Uterus (tissue), 4 donors: Measurements from ENCODE around the gene ZNF526. TPM values are rescaled to one million over a fixed set of nuclear protein-coding genes. Genes with fewer than 3 reads are reported as not detected.
A peak's percentile ranks its signal among the peaks of the same experiment; 100 is the strongest.

ENCODE experiments used
- DNase-seq, 2 donors: peaks; one replicate each; pipeline ENCODE4 v3.0.0-alpha.2; 2019 to 2020
- H3K27ac ChIP-seq, 2 donors: fragments of 200-600 bp; sonication (generic); 1 replicate in 1 of 2; 2 replicates in 1 of 2; pipeline ENCODE4 v1.5.1; 2016 to 2018
- H3K27me3 ChIP-seq, 2 donors: fragments of 200-600 bp; sonication (generic); one replicate each; pipeline ENCODE4 v1.5.1; 2018 to 2019; ENCODE audit warnings: control low read depth in 1 of 2
- H3K36me3 ChIP-seq, 2 donors: fragments of 200-600 bp; sonication (generic); one replicate each; pipeline ENCODE4 v1.5.1; 2019; ENCODE audit warnings: control low read depth in 1 of 2
- H3K4me1 ChIP-seq, 2 donors: fragments of 200-600 bp; sonication (generic); one replicate each; pipeline ENCODE4 v1.5.1; 2018 to 2019; ENCODE audit warnings: control low read depth in 1 of 2
- H3K4me3 ChIP-seq, 2 donors: fragments of 200-600 bp; sonication (generic); 1 replicate in 1 of 2; 2 replicates in 1 of 2; pipeline ENCODE4 v1.5.1; 2018 to 2019; ENCODE audit warnings: mild to moderate bottlenecking in 1 of 2
- H3K9me3 ChIP-seq, 2 donors: fragments of 200-600 bp; sonication (generic); one replicate each; pipeline ENCODE4 v1.5.1; 2019; ENCODE audit warnings: control low read depth in 1 of 2
- POLR2A ChIP-seq, 2 donors: fragments of 450-650 bp; IDR thresholded peaks; one replicate each; pipeline ENCODE4 v1.6.1; 2016; ENCODE audit warnings: antibody characterized with exemption in 2 of 2, mild to moderate bottlenecking in 1 of 2, moderate library complexity in 1 of 2
- intact Hi-C: fragments of 100-400 bp; cut with DNase I; formaldehyde crosslinking; loops from one replicate; pipeline ENCODE4 v1.15.1; 2023; ENCODE audit warnings: low total_unique reads
- total RNA-seq, 4 donors: library from RNA; depleted of rRNA in 3 of 4; stranded (reverse); fragments of >200 nt in 3 of 4; gene quantifications; one replicate each; pipeline versions ENCODE4 v1.1.0 to v1.2.4, GENCODE V29; 2014 to 2023
- TF ChIP-seq, protein P1 (sequence below), 4 experiments: fragments of 200-600 bp in 2 of 4; fragments of 450-650 bp in 2 of 4; sonication (generic) in 2 of 4; IDR thresholded peaks; one replicate each; pipeline ENCODE4 v1.5.1; 2016 to 2019; ENCODE audit warnings: antibody characterized with exemption in 4 of 4, mild to moderate bottlenecking in 2 of 4, moderate library complexity in 1 of 4
- donor health status: DM: yes; HTN: yes; CAD: no.

The ZNF526 gene
- total RNA-seq, 4 donors from 2014 or later: 1.0 to 20.6 (median 8.4) TPM

DNA sequence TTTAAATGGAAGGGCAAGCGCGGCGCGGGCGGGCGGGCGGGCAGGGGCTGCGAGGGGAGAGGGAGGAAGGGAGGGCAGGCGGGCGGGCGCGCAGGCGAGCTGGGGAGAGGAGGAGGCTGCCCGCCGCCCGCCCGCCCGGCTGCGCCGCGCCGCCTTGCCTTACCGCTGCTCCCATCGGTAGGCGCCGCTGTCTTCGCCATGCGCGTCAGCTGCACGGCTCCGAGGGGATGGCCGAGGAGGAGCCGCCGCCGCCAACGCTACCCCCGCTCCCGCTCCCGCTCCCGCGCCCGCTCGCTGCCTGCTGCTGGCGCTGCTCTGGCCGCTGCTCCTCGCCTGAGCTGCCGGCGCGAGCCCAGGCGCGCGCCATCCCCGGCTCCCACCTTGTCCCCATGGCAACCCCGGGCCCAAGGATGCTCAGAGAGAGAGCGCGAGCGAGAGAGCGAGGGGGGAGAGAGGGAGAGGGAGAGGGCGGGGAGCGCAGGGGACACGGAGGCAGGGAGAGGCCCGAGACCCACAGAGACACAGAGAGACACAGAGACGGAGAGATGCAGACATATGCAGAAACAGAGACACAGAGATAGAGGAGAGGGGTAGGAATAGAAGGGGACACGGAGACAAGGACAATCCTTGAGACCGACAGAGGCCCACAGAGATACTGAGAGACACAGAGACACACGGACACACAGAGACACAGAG lies 43.0 kb upstream of the ZNF526 start:
- TF ChIP-seq POLR2A (IDR thresholded peaks at IDR 0.05): no peak
- TF ChIP-seq, protein P1, sequence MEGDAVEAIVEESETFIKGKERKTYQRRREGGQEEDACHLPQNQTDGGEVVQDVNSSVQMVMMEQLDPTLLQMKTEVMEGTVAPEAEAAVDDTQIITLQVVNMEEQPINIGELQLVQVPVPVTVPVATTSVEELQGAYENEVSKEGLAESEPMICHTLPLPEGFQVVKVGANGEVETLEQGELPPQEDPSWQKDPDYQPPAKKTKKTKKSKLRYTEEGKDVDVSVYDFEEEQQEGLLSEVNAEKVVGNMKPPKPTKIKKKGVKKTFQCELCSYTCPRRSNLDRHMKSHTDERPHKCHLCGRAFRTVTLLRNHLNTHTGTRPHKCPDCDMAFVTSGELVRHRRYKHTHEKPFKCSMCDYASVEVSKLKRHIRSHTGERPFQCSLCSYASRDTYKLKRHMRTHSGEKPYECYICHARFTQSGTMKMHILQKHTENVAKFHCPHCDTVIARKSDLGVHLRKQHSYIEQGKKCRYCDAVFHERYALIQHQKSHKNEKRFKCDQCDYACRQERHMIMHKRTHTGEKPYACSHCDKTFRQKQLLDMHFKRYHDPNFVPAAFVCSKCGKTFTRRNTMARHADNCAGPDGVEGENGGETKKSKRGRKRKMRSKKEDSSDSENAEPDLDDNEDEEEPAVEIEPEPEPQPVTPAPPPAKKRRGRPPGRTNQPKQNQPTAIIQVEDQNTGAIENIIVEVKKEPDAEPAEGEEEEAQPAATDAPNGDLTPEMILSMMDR (IDR thresholded peaks at IDR 0.05): peak; percentile 14 to 61 (median 38)
- no peaks in the 10 kb centered on the region for H3K4me1 ChIP-seq
- peak overlapping the region in 1 of 2 donors; percentile 33 for H3K27ac ChIP-seq
- no peaks in the 10 kb centered on the region for H3K9me3 ChIP-seq
- DNase-seq: peak; percentile 36 to 64
- intact Hi-C loops: no loop called here
- H3K27me3 ChIP-seq: peaks cover 0 to 23% of the 10 kb centered on the region in 2 donors
- H3K36me3 ChIP-seq: no peaks in the 10 kb centered on the region
- H3K4me3 ChIP-seq: peak overlapping the region; percentile 1 to 33

DNA sequence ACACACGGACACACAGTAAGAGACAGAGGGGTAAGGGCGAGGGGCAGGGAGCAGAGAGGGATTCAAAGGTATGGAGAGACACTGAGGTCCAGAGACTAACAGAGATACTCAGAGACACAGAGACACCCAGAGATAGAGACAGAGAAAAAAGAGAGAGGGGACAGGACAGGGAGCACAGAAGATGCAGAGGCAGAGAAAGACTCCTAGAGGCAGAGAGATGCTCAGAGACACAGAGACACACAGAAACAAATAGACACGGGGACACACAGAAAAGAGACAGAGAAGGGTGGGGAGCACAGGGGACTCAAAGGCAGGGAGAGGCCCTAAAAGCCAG lies 42.5 kb upstream of the ZNF526 start:
- no peak overlapping the region for H3K4me3 ChIP-seq
- no peaks in the 10 kb centered on the region for H3K9me3 ChIP-seq
- no peak for DNase-seq
- no peak for TF ChIP-seq POLR2A (IDR thresholded peaks at IDR 0.05)
- TF ChIP-seq, protein P1 (IDR thresholded peaks at IDR 0.05): no peak
- H3K27me3 ChIP-seq: peaks cover 0 to 23% of the 10 kb centered on the region in 2 donors
- H3K4me1 ChIP-seq: no peaks in the 10 kb centered on the region
- intact Hi-C loops: no loop called here
- H3K27ac ChIP-seq: no peak overlapping the region
- H3K36me3 ChIP-seq: no peaks in the 10 kb centered on the region

DNA sequence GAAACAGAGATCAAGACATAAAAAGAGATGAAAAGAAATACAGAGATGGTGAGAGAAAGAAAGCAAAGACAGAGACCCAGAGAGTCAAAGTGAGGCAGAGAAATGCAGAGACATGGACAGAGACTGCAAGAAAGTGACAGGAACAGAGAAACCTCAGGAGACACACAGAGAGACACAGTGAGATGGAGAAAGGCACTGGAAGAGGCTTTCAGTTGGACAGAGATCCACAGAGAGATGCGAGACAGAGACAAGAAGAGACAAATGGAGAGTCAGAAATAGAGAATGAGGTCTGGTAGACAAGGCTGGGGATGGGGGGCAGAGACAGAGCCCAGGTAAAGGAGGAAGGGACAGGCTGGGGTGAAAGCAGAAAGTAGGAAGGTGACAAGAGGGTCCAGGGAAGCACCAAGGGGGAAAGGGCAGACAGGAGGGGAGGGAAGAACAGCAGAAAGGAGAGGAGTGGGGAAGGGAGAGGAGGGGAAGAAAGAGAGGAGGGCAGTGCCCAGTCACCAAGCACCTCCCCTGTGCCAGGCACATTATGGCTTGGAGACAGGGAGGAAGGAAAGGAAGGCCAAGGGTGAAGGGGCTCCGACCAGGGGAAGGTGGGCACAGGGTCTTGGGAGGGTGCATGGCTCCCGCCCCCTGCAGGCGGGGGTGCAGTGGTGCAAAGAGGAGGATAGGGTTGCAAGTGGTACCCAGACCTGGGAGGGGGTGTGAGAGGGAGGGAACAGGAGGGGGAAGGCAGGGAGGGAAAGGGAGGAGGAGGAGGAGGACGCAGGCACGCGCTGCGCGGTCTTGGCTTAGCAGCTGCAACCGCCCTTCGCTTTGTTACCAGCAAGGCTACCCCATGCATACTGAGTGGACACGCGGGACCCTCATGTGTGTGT lies 41.1 kb upstream of the ZNF526 start:
- H3K27ac ChIP-seq: no peak overlapping the region
- no peaks in the 10 kb centered on the region for H3K4me1 ChIP-seq
- peaks cover 0 to 23% of the 10 kb centered on the region in 2 donors for H3K27me3 ChIP-seq
- DNase-seq: no peak
- H3K9me3 ChIP-seq: no peaks in the 10 kb centered on the region
- no peak overlapping the region for H3K4me3 ChIP-seq
- H3K36me3 ChIP-seq: no peaks in the 10 kb centered on the region
- intact Hi-C loops: no loop called here
- no peak for TF ChIP-seq POLR2A (IDR thresholded peaks at IDR 0.05)
- TF ChIP-seq, protein P1 (IDR thresholded peaks at IDR 0.05): no peak

DNA sequence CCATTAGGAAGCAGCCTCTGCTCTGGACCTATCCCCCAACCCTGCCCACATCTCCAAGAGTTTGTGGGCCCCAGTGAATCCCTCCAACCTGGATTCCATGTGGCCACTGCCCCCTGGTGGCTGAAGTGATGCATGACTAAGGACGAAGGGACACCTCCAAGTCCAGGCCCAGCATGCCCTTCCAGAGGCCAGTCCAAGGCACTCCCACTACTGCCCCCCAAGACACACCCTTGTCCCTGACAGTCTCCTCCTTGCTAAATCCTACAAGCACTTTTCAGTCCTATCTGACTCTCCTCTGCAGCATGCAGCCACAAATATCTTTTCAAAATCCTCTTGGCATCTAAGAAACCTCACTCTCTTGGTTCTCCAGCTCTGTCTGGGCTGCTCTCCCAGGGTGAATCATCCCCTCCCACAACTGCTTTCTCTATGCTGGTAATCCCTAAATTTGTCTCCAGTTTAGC lies 35.7 kb upstream of the ZNF526 start:
- Histone ChIP-seq H3K27me3 (peaks cover 0 to 13% of the 10 kb centered on the region in 2 donors), H3K27ac (no peak overlapping the region), H3K9me3 (no peaks in the 10 kb centered on the region), H3K4me3 (no peak overlapping the region), H3K4me1 (no peaks in the 10 kb centered on the region), H3K36me3 (no peaks in the 10 kb centered on the region)
- intact Hi-C loops: no loop called here
- peak; percentile 45 to 61 for DNase-seq
- TF ChIP-seq, protein P1 (IDR thresholded peaks at IDR 0.05): peak; percentile 62 to 78 (median 74)
- TF ChIP-seq POLR2A (IDR thresholded peaks at IDR 0.05): no peak

DNA sequence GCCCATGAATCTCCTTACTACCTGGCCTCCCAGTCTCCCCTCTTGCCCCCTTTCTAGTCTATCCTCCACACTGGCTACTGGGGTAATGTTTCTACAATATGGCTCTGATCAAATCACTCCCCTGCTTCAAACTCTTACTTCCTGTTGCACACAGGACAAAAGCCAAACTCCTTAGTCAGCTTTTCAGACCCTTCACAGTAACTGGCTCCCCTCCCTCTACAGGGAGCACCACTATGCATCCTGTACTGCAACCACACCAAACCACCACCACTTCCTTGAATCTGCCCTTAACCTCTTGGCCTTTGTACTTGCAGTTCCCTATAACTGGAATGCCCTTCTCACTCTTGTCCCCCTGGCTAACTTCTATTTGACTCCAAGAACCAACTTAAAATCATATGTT lies 34.8 kb upstream of the ZNF526 start:
- no peak overlapping the region for H3K4me3 ChIP-seq
- H3K27ac ChIP-seq: no peak overlapping the region
- intact Hi-C loops: no loop called here

More for the DNA sequence above, 34.8 kb upstream of the ZNF526 start:
- Histone ChIP-seq H3K9me3 (no peaks in the 10 kb centered on the region), H3K4me1 (no peaks in the 10 kb centered on the region), H3K27me3 (peaks cover 0 to 7% of the 10 kb centered on the region in 2 donors), H3K36me3 (no peaks in the 10 kb centered on the region)
- no peak for DNase-seq
- TF ChIP-seq POLR2A (IDR thresholded peaks at IDR 0.05): no peak
- TF ChIP-seq, protein P1 (IDR thresholded peaks at IDR 0.05): no peak
